ENCODE data around the gene CCDC12.
A peak's percentile ranks its signal among the peaks of the same experiment; 100 is the strongest.

DNA sequence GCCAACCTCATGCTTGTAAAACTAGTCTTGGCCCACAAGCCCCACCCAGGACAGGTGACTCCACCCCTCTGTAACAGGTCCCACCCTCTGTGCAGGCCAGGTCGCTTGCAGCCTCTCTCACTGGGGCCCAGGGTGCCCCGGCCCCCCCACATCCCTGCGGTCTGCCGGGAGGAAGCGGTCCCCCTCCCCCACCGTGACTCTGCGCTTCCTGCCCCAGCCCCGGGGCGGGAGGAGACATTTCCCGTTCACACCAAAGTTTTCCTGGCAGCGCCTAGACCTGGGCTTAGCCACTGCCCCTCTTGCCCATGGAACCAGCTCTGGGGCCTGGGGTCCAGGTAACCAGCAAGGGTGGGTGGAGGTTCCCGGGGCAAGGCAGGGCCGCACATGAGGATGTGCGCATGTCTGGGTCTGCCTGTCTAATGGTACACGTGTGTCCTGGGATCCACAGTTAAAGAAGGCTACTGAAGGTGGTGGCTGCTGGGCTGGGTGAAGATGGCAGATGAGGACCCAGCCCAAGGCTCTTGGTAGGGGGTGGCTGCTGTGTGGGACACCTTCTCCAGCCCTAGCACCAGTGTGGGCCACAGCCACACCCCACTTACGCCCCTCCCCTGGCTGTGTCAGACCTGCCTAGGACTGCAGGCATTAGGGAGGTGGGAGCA is 11.3 kb upstream of the CCDC12 start:
- TF ChIP-seq EZH2 (IDR thresholded peaks at IDR 0.05): no peak
- peak; percentile 16; the same call in 1 of the 2 replicates for TF ChIP-seq POLR2AphosphoS5 (IDR thresholded peaks at IDR 0.05; ENCODE audit: borderline replicate concordance, low read depth, low read length)

Data from SK-N-MC (cell line).